Activated CD4-positive, alpha-beta T cell treated with anti-CD3 and anti-CD28 coated beads, Interleukin-2, amount 50 U/mL, for 1 hour (primary cell): ENCODE measurements around the gene TGFBR1.
"Not testable (repeated sequence)": the region's sequence is repeated elsewhere in the genome, so short reads cannot be mapped to it uniquely, and the experiment has no call there.

Experiments used
- DNase-seq: peaks from one replicate; pipeline ENCODE4 v3.0.0-alpha.2; 2020

The TGFBR1 gene

GRCh38 chr9:99076483-99077171 lies 28.3 kb upstream of the TGFBR1 start:
- DNase-seq, result peak; percentile 19

- no peak for DNase-seq
Observed at GRCh38 chr9:99078717-99079116, 26.2 kb upstream of the TGFBR1 start.

- no peak for DNase-seq
Observed at GRCh38 chr9:99079542-99079941, 25.4 kb upstream of the TGFBR1 start.

GRCh38 chr9:99083051-99083450 lies 21.9 kb upstream of the TGFBR1 start:
- DNase-seq, result no peak

- no peak for DNase-seq
Observed at GRCh38 chr9:99085949-99086948, 18.7 kb upstream of the TGFBR1 start.

- no peak for DNase-seq
Observed at GRCh38 chr9:99087462-99087861, 17.5 kb upstream of the TGFBR1 start.

- no peak for DNase-seq
Observed at GRCh38 chr9:99090336-99091130, 14.4 kb upstream of the TGFBR1 start.

GRCh38 chr9:99092643-99093491 lies 12.0 kb upstream of the TGFBR1 start:
- no peak for DNase-seq

GRCh38 chr9:99093492-99093791 lies 11.5 kb upstream of the TGFBR1 start:
- no peak for DNase-seq

GRCh38 chr9:99095565-99095964 lies 9.3 kb upstream of the TGFBR1 start:
- no peak for DNase-seq

- DNase-seq, result no peak
Observed at GRCh38 chr9:99096409-99096808, 8.5 kb upstream of the TGFBR1 start.

- not testable (repeated sequence) for DNase-seq
Observed at GRCh38 chr9:99099806-99100585, 4.9 kb upstream of the TGFBR1 start.

- no peak for DNase-seq
Observed at GRCh38 chr9:99101271-99101670, 3.6 kb upstream of the TGFBR1 start.

GRCh38 chr9:99101812-99102211 lies 3.1 kb upstream of the TGFBR1 start:
- no peak for DNase-seq

GRCh38 chr9:99103054-99103895 lies 1.6 kb upstream of the TGFBR1 start:
- no peak for DNase-seq

GRCh38 chr9:99103901-99104458 lies 933 bp upstream of the TGFBR1 start:
- DNase-seq, result peak; percentile 4

- DNase-seq, result peak; percentile 7
Observed at GRCh38 chr9:99105152-99106043, 485 bp downstream of the TGFBR1 start.

GRCh38 chr9:99106044-99106375 lies 1.1 kb downstream of the TGFBR1 start:
- no peak for DNase-seq

GRCh38 chr9:99107421-99107820 lies 2.5 kb downstream of the TGFBR1 start:
- DNase-seq, result no peak
